Transverse colon (tissue), 4 donors: ENCODE results near the gene ECHS1. TPM values are rescaled to one million over a fixed set of nuclear protein-coding genes. Genes with fewer than 3 reads are reported as not detected.
A peak's percentile ranks its signal among the peaks of the same experiment; 100 is the strongest.

Source experiments
- DNase-seq: peaks from one replicate; pipeline ENCODE4 v3.0.0-alpha.2; 2019
- H3K27ac ChIP-seq, 4 donors: fragments of 200-600 bp; sonication (generic); 2 replicates each; pipeline ENCODE4 v1.5.1; 2016 to 2018; ENCODE audit warnings: inconsistent platforms in 4 of 4
- H3K27me3 ChIP-seq: fragments of 200-600 bp; sonication (generic); 2 replicates; pipeline ENCODE4 v1.5.1; 2017; ENCODE audit warnings: inconsistent platforms
- H3K36me3 ChIP-seq, 4 donors: fragments of 200-600 bp; sonication (generic); 2 replicates each; pipeline ENCODE4 v1.5.1; 2017 to 2019; ENCODE audit warnings: inconsistent platforms in 4 of 4
- H3K4me1 ChIP-seq, 4 donors: fragments of 200-600 bp; sonication (generic); 2 replicates each; pipeline ENCODE4 v1.5.1; 2017 to 2020; ENCODE audit warnings: inconsistent platforms in 4 of 4
- H3K4me3 ChIP-seq, 4 donors: fragments of 200-600 bp; sonication (generic); 1 replicate in 1 of 4; 2 replicates in 3 of 4; pipeline versions ENCODE4 v1.5.1 to v1.6.1; 2017 to 2019; ENCODE audit warnings: inconsistent platforms in 4 of 4
- H3K9me3 ChIP-seq, 2 donors: fragments of 200-600 bp; sonication (generic); 2 replicates each; pipeline ENCODE4 v1.5.1; 2017 to 2019; ENCODE audit warnings: inconsistent platforms in 2 of 2
- EP300 ChIP-seq: sonication (generic); formaldehyde crosslinking; IDR thresholded peaks from one replicate; pipeline ENCODE4 v1.6.1; 2017; ENCODE audit warnings: antibody characterized with exemption, low read depth
- POLR2A ChIP-seq: fragments of 450-650 bp; IDR thresholded peaks from one replicate; pipeline ENCODE4 v1.6.1; 2016; ENCODE audit warnings: antibody characterized with exemption, mild to moderate bottlenecking, moderate library complexity
- POLR2AphosphoS5 ChIP-seq, 3 donors: sonication (generic); formaldehyde crosslinking; IDR thresholded peaks; one replicate each; pipeline ENCODE4 v1.6.1; 2016; ENCODE audit warnings: antibody characterized with exemption in 3 of 3
- WGBS, 2 donors: methylation state at CpG; one replicate each; pipeline ENCODE4 v1.1.5; 2018; ENCODE audit warnings: low coverage in 1 of 2; 5-methylcytosine and 5-hydroxymethylcytosine counted together
- in situ Hi-C, 4 donors: fragments of 200-750 bp; cut with MboI; loops; one replicate each; pipeline versions ENCODE4 v1.15.0 to v1.15.1; 2017; ENCODE audit warnings: low sequenced_read_pairs in 3 of 4, low pct_ligation_motif_present in 1 of 4, low pct_unique_long_range_greater_than_20kb in 1 of 4
- intact Hi-C: fragments of 100-400 bp; cut with DNase I; formaldehyde crosslinking; loops from one replicate; pipeline ENCODE4 v1.15.1; 2023; ENCODE audit warnings: low total_unique reads
- small RNA-seq, 4 donors: library from RNA; depleted of rRNA; stranded (forward); fragments of <200 nt; gene quantifications; one replicate each; pipeline ENCODE3, GENCODE V24; 2016
- total RNA-seq, 4 donors: library from RNA; depleted of rRNA; stranded (reverse); fragments of >200 nt; gene quantifications; one replicate each; pipeline ENCODE4 v1.1.0, GENCODE V29; 2016
- TF ChIP-seq, protein P1 (sequence below), 5 experiments: fragments of 200-600 bp in 3 of 5; fragments of 450-650 bp in 2 of 5; sonication (generic) in 3 of 5; IDR thresholded peaks; 1 replicate in 2 of 5; 2 replicates in 3 of 5; pipeline ENCODE4 v1.5.1; 2016 to 2017; ENCODE audit warnings: antibody characterized with exemption in 5 of 5, inconsistent platforms in 3 of 5, mild to moderate bottlenecking in 2 of 5, moderate library complexity in 1 of 5

Gene ECHS1
- total RNA-seq, 4 donors from 2014 or later = 48.3 to 165 (median 120) TPM

DNA sequence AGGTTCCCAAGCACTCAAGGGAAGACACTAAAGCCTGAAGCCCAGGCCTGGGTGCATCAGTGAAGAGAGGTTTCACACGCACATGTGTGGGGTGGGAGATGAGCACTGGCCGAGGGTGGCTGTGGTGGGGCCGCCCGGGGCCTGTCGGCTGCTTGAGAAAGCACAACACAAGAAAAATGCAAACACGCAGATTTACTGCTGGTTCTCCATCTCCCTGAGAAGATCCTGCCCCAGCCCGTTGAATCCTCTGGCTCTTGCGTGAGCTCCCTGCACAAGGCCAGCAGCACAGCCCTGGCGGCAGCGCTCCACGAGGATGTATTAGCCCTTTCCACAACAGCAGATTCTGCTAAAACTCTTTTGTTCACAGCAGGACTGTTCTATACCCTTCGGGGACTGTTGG, 58.2 kb downstream of the ECHS1 start:
- DNase-seq = no peak
- H3K9me3 ChIP-seq = no peaks in the 10 kb centered on the region
- TF ChIP-seq POLR2A (no peak), EP300 (no peak), POLR2AphosphoS5 (IDR thresholded peaks at IDR 0.05) (no peak)
- TF ChIP-seq, protein P1, sequence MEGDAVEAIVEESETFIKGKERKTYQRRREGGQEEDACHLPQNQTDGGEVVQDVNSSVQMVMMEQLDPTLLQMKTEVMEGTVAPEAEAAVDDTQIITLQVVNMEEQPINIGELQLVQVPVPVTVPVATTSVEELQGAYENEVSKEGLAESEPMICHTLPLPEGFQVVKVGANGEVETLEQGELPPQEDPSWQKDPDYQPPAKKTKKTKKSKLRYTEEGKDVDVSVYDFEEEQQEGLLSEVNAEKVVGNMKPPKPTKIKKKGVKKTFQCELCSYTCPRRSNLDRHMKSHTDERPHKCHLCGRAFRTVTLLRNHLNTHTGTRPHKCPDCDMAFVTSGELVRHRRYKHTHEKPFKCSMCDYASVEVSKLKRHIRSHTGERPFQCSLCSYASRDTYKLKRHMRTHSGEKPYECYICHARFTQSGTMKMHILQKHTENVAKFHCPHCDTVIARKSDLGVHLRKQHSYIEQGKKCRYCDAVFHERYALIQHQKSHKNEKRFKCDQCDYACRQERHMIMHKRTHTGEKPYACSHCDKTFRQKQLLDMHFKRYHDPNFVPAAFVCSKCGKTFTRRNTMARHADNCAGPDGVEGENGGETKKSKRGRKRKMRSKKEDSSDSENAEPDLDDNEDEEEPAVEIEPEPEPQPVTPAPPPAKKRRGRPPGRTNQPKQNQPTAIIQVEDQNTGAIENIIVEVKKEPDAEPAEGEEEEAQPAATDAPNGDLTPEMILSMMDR (IDR thresholded peaks at IDR 0.05) = no peak
- peaks cover 7% of the 10 kb centered on the region for H3K27me3 ChIP-seq
- H3K36me3 ChIP-seq = peaks cover 0 to 9% (median 0%) of the 10 kb centered on the region in 4 donors
- H3K4me1 ChIP-seq = peaks cover 0 to 12% (median 8%) of the 10 kb centered on the region in 4 donors
- intact Hi-C loops (no loop called here), in situ Hi-C loops (loop anchor here in 2 of 4 donors (10.0 kb wide), 2 partner anchors 50 to 70 kb away; no protein-coding TSS in a partner anchor)
- H3K4me3 ChIP-seq = no peak overlapping the region
- WGBS, 2 donors = 80 to 87% methylated on average over 1 to 12 of the region's 12 CpGs
- H3K27ac ChIP-seq = peak overlapping the region in 1 of 4 donors; percentile 8

DNA sequence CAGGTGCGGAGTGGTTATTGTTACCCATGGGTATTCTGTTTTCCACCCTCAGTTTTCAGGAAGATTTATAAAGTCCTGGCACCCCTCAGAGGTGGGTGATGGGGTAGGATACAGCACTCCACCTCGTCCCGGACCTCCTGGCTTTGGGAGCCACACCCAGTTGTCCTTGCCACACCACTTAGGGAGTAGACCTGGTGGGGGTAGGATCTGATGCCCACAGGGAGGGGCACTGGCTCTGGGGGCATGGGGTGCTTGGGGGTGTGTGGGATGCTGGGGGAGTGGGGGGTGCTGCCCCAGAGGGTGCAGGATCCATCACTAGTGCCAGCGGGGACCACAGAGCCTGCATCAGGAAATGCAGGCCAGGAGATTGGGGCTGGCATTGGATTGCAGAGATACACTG, 60.0 kb downstream of the ECHS1 start:
- H3K36me3 ChIP-seq = peaks cover 0 to 9% (median 0%) of the 10 kb centered on the region in 4 donors
- no peak overlapping the region for H3K4me3 ChIP-seq
- TF ChIP-seq EP300 (no peak), POLR2AphosphoS5 (IDR thresholded peaks at IDR 0.05) (no peak), POLR2A (no peak)
- TF ChIP-seq, protein P1 (IDR thresholded peaks at IDR 0.05) = no peak
- in situ Hi-C loops = loop anchor here in 2 of 4 donors (10.0 kb wide), 2 partner anchors 48 to 72 kb away; no protein-coding TSS in a partner anchor
- H3K9me3 ChIP-seq = no peaks in the 10 kb centered on the region
- intact Hi-C loops = no loop called here
- no peak overlapping the region for H3K27ac ChIP-seq
- no peaks in the 10 kb centered on the region for H3K27me3 ChIP-seq
- 82% methylated on average over 4 of the region's 4 CpGs; no CpG with 5 or more reads in 1 of the 2 donors for WGBS, 2 donors
- H3K4me1 ChIP-seq = peaks cover 0 to 12% (median 8%) of the 10 kb centered on the region in 4 donors
- DNase-seq = no peak

DNA sequence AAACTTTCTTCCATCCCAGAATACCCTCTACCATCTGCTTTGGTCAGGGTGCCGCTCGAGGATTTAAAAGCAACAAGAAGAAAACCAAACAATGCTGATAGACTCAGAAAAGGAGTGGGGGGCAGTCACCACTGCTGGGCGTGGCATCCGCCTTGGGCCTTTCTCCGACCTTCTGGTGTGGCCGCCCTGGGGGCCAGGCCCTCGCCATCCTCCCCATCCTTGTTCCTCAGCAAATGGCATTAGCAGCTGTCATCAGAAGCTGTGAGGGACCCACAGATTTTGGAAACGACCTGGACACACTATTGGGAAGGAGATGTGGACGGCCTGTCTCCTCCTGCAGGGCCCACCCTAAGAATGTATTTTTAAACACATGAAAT, 60.4 kb downstream of the ECHS1 start:
- intact Hi-C loops = no loop called here
- in situ Hi-C loops = loop anchor here in 2 of 4 donors (10.0 kb wide), 2 partner anchors 48 to 72 kb away; no protein-coding TSS in a partner anchor
- H3K27me3 ChIP-seq = no peaks in the 10 kb centered on the region
- H3K36me3 ChIP-seq = peaks cover 0 to 9% (median 0%) of the 10 kb centered on the region in 4 donors
- H3K27ac ChIP-seq = no peak overlapping the region
- WGBS, 2 donors = 91 to 92% methylated on average over 6 to 9 of the region's 9 CpGs
- no peak overlapping the region for H3K4me3 ChIP-seq
- TF ChIP-seq EP300 = no peak
- TF ChIP-seq POLR2A = no peak
- no peak for TF ChIP-seq POLR2AphosphoS5 (IDR thresholded peaks at IDR 0.05)
- TF ChIP-seq, protein P1 (IDR thresholded peaks at IDR 0.05) = no peak
- no peak for DNase-seq
- peaks cover 0 to 16% (median 9%) of the 10 kb centered on the region in 4 donors for H3K4me1 ChIP-seq
- H3K9me3 ChIP-seq = no peaks in the 10 kb centered on the region

Small RNA genes lying within 50 kb of the gene (small RNA-seq; reads per million reads assigned to genes)
- 0 reads per million in 4 donors for gene AL360181.4
- 0 reads per million in 4 donors for gene BANF1P2
- gene MIR3944 = 0 to 0.28 (median 0.23) reads per million in 4 donors

Other genes with a start within 250 kb of the ECHS1 start
- gene KNDC1, start 213.1 kb downstream of the ECHS1 start, total RNA-seq = 1 to 10 TPM in 1 of 4 donors, under 1 TPM in 1, not detected in 2; 0.14 to 1.2 TPM
- not detected for gene UTF1, start 143.1 kb downstream of the ECHS1 start, total RNA-seq
- under 1 TPM in 2 of 4 donors, not detected in 2; 0.27 to 0.48 TPM for gene VENTX, start 135.5 kb downstream of the ECHS1 start, total RNA-seq
- gene ADAM8, start 96.5 kb downstream of the ECHS1 start, total RNA-seq = 10 to 100 TPM in 2 of 4 donors, 1 to 10 TPM in 2; 2.3 to 21.3 (median 13.7) TPM
- gene TUBGCP2, start 64.5 kb downstream of the ECHS1 start, total RNA-seq = 10 to 100 TPM; 37.5 to 68.3 (median 47.6) TPM
- gene ZNF511, start 64.4 kb downstream of the ECHS1 start, total RNA-seq = 100 to 1,000 TPM in 1 of 4 donors, 10 to 100 TPM in 3; 21.8 to 104 (median 27.2) TPM
- gene CALY, start 36.5 kb downstream of the ECHS1 start, total RNA-seq = 1 to 10 TPM in 1 of 4 donors, under 1 TPM in 1, not detected in 2; 0.82 to 1.3 TPM
- gene PRAP1, start 26.0 kb downstream of the ECHS1 start, total RNA-seq = 100 to 1,000 TPM in 3 of 4 donors, 1 to 10 TPM in 1; 3.8 to 990 (median 495) TPM
- 10 to 100 TPM in 3 of 4 donors, 1 to 10 TPM in 1; 1.2 to 43.3 (median 28.8) TPM for gene FUOM, start 15.3 kb downstream of the ECHS1 start, total RNA-seq
- gene PAOX, start 5.9 kb upstream of the ECHS1 start, total RNA-seq = 10 to 100 TPM; 11.3 to 32.4 (median 17.1) TPM
- gene MTG1, start 20.8 kb upstream of the ECHS1 start, total RNA-seq = 100 to 1,000 TPM in 1 of 4 donors, 10 to 100 TPM in 3; 26.5 to 139 (median 47.0) TPM
- not detected for gene SPRN, start 51.3 kb upstream of the ECHS1 start, total RNA-seq
- 1 to 10 TPM; 1.6 to 6.5 (median 3.1) TPM for gene SCART1, start 80.6 kb upstream of the ECHS1 start, total RNA-seq
- 1 to 10 TPM in 1 of 4 donors, under 1 TPM in 2, not detected in 1; 0.64 to 3.4 (median 0.96) TPM for gene CYP2E1, start 154.0 kb upstream of the ECHS1 start, total RNA-seq
- 1 to 10 TPM in 1 of 4 donors, not detected in 3; 2.3 TPM for gene SYCE1, start 192.2 kb upstream of the ECHS1 start, total RNA-seq